ENCODE results near the gene EXOG. TPM values are rescaled to one million over a fixed set of nuclear protein-coding genes. Genes with fewer than 3 reads are reported as not detected.
A peak's percentile ranks its signal among the peaks of the same experiment; 100 is the strongest.

EXOG gene
- total RNA-seq, 4 donors from 2014 or later: 14.9 to 37.8 (median 30.8) TPM

GRCh38 chr3:38487323-38487722, 8.8 kb upstream of the EXOG start:
- intact Hi-C loops (cut with DNase I): no loop called here
- Histone ChIP-seq H3K27me3 (no peaks in the 10 kb centered on the region), H3K9me3 (no peaks in the 10 kb centered on the region), H3K36me3 (peaks cover 17 to 32% (median 23%) of the 10 kb centered on the region in 4 donors), H3K4me3 (no peak overlapping the region), H3K4me1 (peaks cover 0 to 7% (median 0%) of the 10 kb centered on the region in 4 donors), H3K27ac (replicated peaks in 1 of 4) (no peak overlapping the region)
- 79% methylated on average over 3 of the region's 3 CpGs for WGBS
- TF ChIP-seq CTCF (IDR thresholded peaks at IDR 0.05) (no peak), POLR2A (IDR thresholded peaks at IDR 0.05; ENCODE audit: low read depth) (no peak), EP300 (IDR thresholded peaks at IDR 0.05) (no peak), POLR2AphosphoS5 (IDR thresholded peaks at IDR 0.05) (no peak)
- no peak for DNase-seq (ENCODE audit: extremely low spot score)

GRCh38 chr3:38488949-38489348, 7.2 kb upstream of the EXOG start:
- 85% methylated on average over 2 of the region's 2 CpGs for WGBS
- peaks cover 0 to 8% (median 4%) of the 10 kb centered on the region in 4 donors for H3K4me1 ChIP-seq

GRCh38 chr3:38489766-38490165, 6.4 kb upstream of the EXOG start:
- H3K27ac ChIP-seq (replicated peaks in 1 of 4): no peak overlapping the region
- peaks cover 0 to 8% (median 4%) of the 10 kb centered on the region in 4 donors for H3K4me1 ChIP-seq
- no peak overlapping the region for H3K4me3 ChIP-seq
- intact Hi-C loops (cut with DNase I): no loop called here
- no peak for DNase-seq (ENCODE audit: extremely low spot score)
- 95% methylated on average over 2 of the region's 2 CpGs for whole genome bisulfite sequencing
- H3K9me3 ChIP-seq: no peaks in the 10 kb centered on the region
- no peaks in the 10 kb centered on the region for H3K27me3 ChIP-seq
- peaks cover 0 to 8% (median 2%) of the 10 kb centered on the region in 4 donors for H3K36me3 ChIP-seq
- TF ChIP-seq CTCF (IDR thresholded peaks at IDR 0.05) (no peak), POLR2A (IDR thresholded peaks at IDR 0.05; ENCODE audit: low read depth) (no peak), EP300 (IDR thresholded peaks at IDR 0.05) (no peak), POLR2AphosphoS5 (IDR thresholded peaks at IDR 0.05) (no peak)

More at GRCh38 chr3:38488949-38489348, 7.2 kb upstream of the EXOG start:
- Histone ChIP-seq H3K36me3 (peaks cover under 1 to 16% (median 7%) of the 10 kb centered on the region in 4 donors), H3K9me3 (no peaks in the 10 kb centered on the region), H3K27me3 (no peaks in the 10 kb centered on the region), H3K27ac (replicated peaks in 1 of 4) (no peak overlapping the region), H3K4me3 (no peak overlapping the region)
- TF ChIP-seq POLR2AphosphoS5 (IDR thresholded peaks at IDR 0.05) (no peak), EP300 (IDR thresholded peaks at IDR 0.05) (no peak), POLR2A (IDR thresholded peaks at IDR 0.05; ENCODE audit: low read depth) (no peak), CTCF (IDR thresholded peaks at IDR 0.05) (no peak)
- DNase-seq (ENCODE audit: extremely low spot score): no peak
- intact Hi-C loops (cut with DNase I): no loop called here

- peak; percentile 88 for DNase-seq (ENCODE audit: extremely low spot score)
- intact Hi-C loops (cut with DNase I): no loop called here
- Histone ChIP-seq H3K27me3 (no peaks in the 10 kb centered on the region), H3K36me3 (peaks cover 0 to 5% (median 1%) of the 10 kb centered on the region in 4 donors), H3K4me1 (peaks cover 0 to 8% (median 4%) of the 10 kb centered on the region in 4 donors), H3K4me3 (no peak overlapping the region), H3K27ac (replicated peaks in 1 of 4) (no peak overlapping the region), H3K9me3 (no peaks in the 10 kb centered on the region)
- TF ChIP-seq POLR2AphosphoS5 (IDR thresholded peaks at IDR 0.05): no peak
- WGBS: 84% methylated on average over 11 of the region's 11 CpGs
Observed at GRCh38 chr3:38490281-38491030, 5.7 kb upstream of the EXOG start.

GRCh38 chr3:38491215-38491614, 4.9 kb upstream of the EXOG start:
- H3K27me3 ChIP-seq: no peaks in the 10 kb centered on the region
- H3K36me3 ChIP-seq: peaks cover 0 to 5% (median 0%) of the 10 kb centered on the region in 4 donors
- intact Hi-C loops (cut with DNase I): no loop called here
- no peak overlapping the region for H3K27ac ChIP-seq (replicated peaks in 1 of 4)
- TF ChIP-seq CTCF (IDR thresholded peaks at IDR 0.05): no peak
- no peak for TF ChIP-seq POLR2AphosphoS5 (IDR thresholded peaks at IDR 0.05)
- no peak for TF ChIP-seq POLR2A (IDR thresholded peaks at IDR 0.05; ENCODE audit: low read depth)
- TF ChIP-seq EP300 (IDR thresholded peaks at IDR 0.05): no peak
- H3K4me1 ChIP-seq: peaks cover 0 to 11% (median 4%) of the 10 kb centered on the region in 4 donors
- WGBS: 98% methylated on average over 6 of the region's 6 CpGs
- DNase-seq (ENCODE audit: extremely low spot score): no peak
- no peaks in the 10 kb centered on the region for H3K9me3 ChIP-seq
- no peak overlapping the region for H3K4me3 ChIP-seq
